GM18909 (cell line): Measurements from ENCODE around the gene KCNQ4.

Source experiments
- ATAC-seq: cut with Tn5 transposase; IDR thresholded peaks from one replicate; pipeline ENCODE4 v1.9.1; 2021; ENCODE audit warnings: mild to moderate bottlenecking; ENCODE audit not compliant: unreplicated experiment, poor library complexity

The KCNQ4 gene

GRCh38 chr1:40774266-40774998 is 9.2 kb upstream of the KCNQ4 start:
- no peak for ATAC-seq

GRCh38 chr1:40776236-40777072 is 7.1 kb upstream of the KCNQ4 start:
- ATAC-seq, result no peak

- ATAC-seq, result no peak
These were observed 6.2 kb upstream of the KCNQ4 start for GRCh38 chr1:40777224-40777970.

GRCh38 chr1:40780678-40781607 is 2.6 kb upstream of the KCNQ4 start:
- no peak for ATAC-seq

GRCh38 chr1:40781608-40781971 is 2.0 kb upstream of the KCNQ4 start:
- ATAC-seq, result no peak

- no peak for ATAC-seq
These were observed 1.1 kb upstream of the KCNQ4 start for GRCh38 chr1:40782371-40782956.

- ATAC-seq, result no peak
These were observed 669 bp downstream of the KCNQ4 start for GRCh38 chr1:40784141-40784770.

- ATAC-seq, result no peak
These were observed 1.2 kb downstream of the KCNQ4 start for GRCh38 chr1:40784771-40785151.

- no peak for ATAC-seq
These were observed 1.9 kb downstream of the KCNQ4 start for GRCh38 chr1:40785446-40785845.

GRCh38 chr1:40786171-40786994 is 2.8 kb downstream of the KCNQ4 start:
- ATAC-seq, result no peak

GRCh38 chr1:40786995-40787705 is 3.6 kb downstream of the KCNQ4 start:
- no peak for ATAC-seq

GRCh38 chr1:40787737-40788560 is 4.4 kb downstream of the KCNQ4 start:
- no peak for ATAC-seq

- no peak for ATAC-seq
These were observed 5.2 kb downstream of the KCNQ4 start for GRCh38 chr1:40788561-40789341.

- no peak for ATAC-seq
These were observed 5.7 kb downstream of the KCNQ4 start for GRCh38 chr1:40789342-40789598.

- ATAC-seq, result no peak
These were observed 6.3 kb downstream of the KCNQ4 start for GRCh38 chr1:40789661-40790430.

- no peak for ATAC-seq
These were observed 8.4 kb downstream of the KCNQ4 start for GRCh38 chr1:40792036-40792435.
